ENCODE measurements around the gene NHLRC3. TPM values are rescaled to one million over a fixed set of nuclear protein-coding genes. Genes with fewer than 3 reads are reported as not detected.

The NHLRC3 gene
- total and polyA plus RNA-seq, 4 experiments from 2014 or later = 4.6 to 27.3 (median 16.5) TPM

GRCh38 chr13:39032150-39032549 lies 6.1 kb upstream of the NHLRC3 start:
- H3K27ac Mint-ChIP-seq = peak overlapping the region in 2 of 7 donors; percentile 18 to 49
- H3K4me1 Mint-ChIP-seq = peaks cover 30 to 53% (median 46%) of the 10 kb centered on the region in 4 donors

GRCh38 chr13:39034085-39034484 lies 4.2 kb upstream of the NHLRC3 start:
- ChIA-PET CTCF (ENCODE audit: partially characterized antibody) (no interaction called here), POLR2A (ENCODE audit: partially characterized antibody) (no interaction called here)
- Mint-ChIP-seq H3K4me3 (peak overlapping the region in 4 of 8 donors; percentile 17 to 98 (median 44)), H3K4me1 (peaks cover 35 to 68% (median 51%) of the 10 kb centered on the region in 4 donors), H3K27ac (peak overlapping the region in 1 of 7 donors; percentile 51), H3K36me3 (peaks cover 6 to 42% of the 10 kb centered on the region in 2 donors), H3K27me3 (no peaks in the 10 kb centered on the region), H3K9me3 (no peaks in the 10 kb centered on the region)
- intact Hi-C loops (cut with micrococcal nuclease) = loop anchor here (10.0 kb wide), 1 partner anchor 1741 kb away; the partner anchor contains the start of gene MRPS31
- Histone ChIP-seq H3K4me1 (ENCODE audit: insufficient read depth, low read length) (peaks cover 55% of the 10 kb centered on the region), H3K27me3 (ENCODE audit: insufficient read depth, low read length) (no peaks in the 10 kb centered on the region), H3K4me3 (ENCODE audit: low read length in 2 of 2) (no peak overlapping the region), H3K27ac (ENCODE audit: low read depth, low read length) (no peak overlapping the region), H3K36me3 (ENCODE audit: insufficient read depth, low read length) (peaks cover 5% of the 10 kb centered on the region), H3K9me3 (ENCODE audit: control insufficient read depth in 1 of 2, low read length in 2 of 2) (no peaks in the 10 kb centered on the region)
- DNase-seq = no peak

More at GRCh38 chr13:39032150-39032549, 6.1 kb upstream of the NHLRC3 start:
- no peak overlapping the region for H3K27ac ChIP-seq (ENCODE audit: low read depth, low read length)
- H3K4me3 Mint-ChIP-seq = peak overlapping the region in 1 of 8 donors; percentile 3
- POLR2A ChIA-PET (ENCODE audit: partially characterized antibody) = no interaction called here
- peaks cover 14 to 42% of the 10 kb centered on the region in 2 donors for H3K36me3 Mint-ChIP-seq
- H3K9me3 ChIP-seq (ENCODE audit: control insufficient read depth in 1 of 2, low read length in 2 of 2) = no peaks in the 10 kb centered on the region
- intact Hi-C loops (cut with micrococcal nuclease) = loop anchor here (10.0 kb wide), 1 partner anchor 1743 kb away; the partner anchor contains the start of gene MRPS31
- H3K27me3 Mint-ChIP-seq = no peaks in the 10 kb centered on the region
- DNase-seq = no peak
- H3K36me3 ChIP-seq (ENCODE audit: insufficient read depth, low read length) = peaks cover 8% of the 10 kb centered on the region
- H3K27me3 ChIP-seq (ENCODE audit: insufficient read depth, low read length) = no peaks in the 10 kb centered on the region
- H3K4me1 ChIP-seq (ENCODE audit: insufficient read depth, low read length) = peaks cover 50% of the 10 kb centered on the region
- CTCF ChIA-PET (ENCODE audit: partially characterized antibody) = no interaction called here
- H3K9me3 Mint-ChIP-seq = no peaks in the 10 kb centered on the region
- no peak overlapping the region for H3K4me3 ChIP-seq (ENCODE audit: low read length in 2 of 2)

GRCh38 chr13:39035204-39035603 lies 3.1 kb upstream of the NHLRC3 start:
- Mint-ChIP-seq H3K36me3 (peaks cover 6 to 37% of the 10 kb centered on the region in 2 donors), H3K4me3 (peak overlapping the region; percentile 87 to 98 (median 94)), H3K4me1 (peaks cover 36 to 75% (median 59%) of the 10 kb centered on the region in 4 donors), H3K9me3 (no peaks in the 10 kb centered on the region), H3K27ac (peak overlapping the region in 5 of 7 donors; percentile 3 to 98 (median 87)), H3K27me3 (no peaks in the 10 kb centered on the region)
- ChIA-PET CTCF (ENCODE audit: partially characterized antibody) (no interaction called here), POLR2A (ENCODE audit: partially characterized antibody) (no interaction called here)
- Histone ChIP-seq H3K4me3 (ENCODE audit: low read length in 2 of 2) (peak overlapping the region in 1 of 2 donors; percentile 3), H3K36me3 (ENCODE audit: insufficient read depth, low read length) (peaks cover 5% of the 10 kb centered on the region), H3K27me3 (ENCODE audit: insufficient read depth, low read length) (no peaks in the 10 kb centered on the region), H3K4me1 (ENCODE audit: insufficient read depth, low read length) (peaks cover 65% of the 10 kb centered on the region), H3K27ac (ENCODE audit: low read depth, low read length) (no peak overlapping the region), H3K9me3 (ENCODE audit: control insufficient read depth in 1 of 2, low read length in 2 of 2) (no peaks in the 10 kb centered on the region)
- intact Hi-C loops (cut with micrococcal nuclease) = loop anchor here (10.0 kb wide), 1 partner anchor 1740 kb away; the partner anchor contains the start of gene MRPS31
- no peak for DNase-seq

GRCh38 chr13:39035799-39036198 lies 2.5 kb upstream of the NHLRC3 start:
- Histone ChIP-seq H3K4me1 (ENCODE audit: insufficient read depth, low read length) (peaks cover 68% of the 10 kb centered on the region), H3K36me3 (ENCODE audit: insufficient read depth, low read length) (peaks cover under 1% of the 10 kb centered on the region), H3K4me3 (ENCODE audit: low read length in 2 of 2) (peak overlapping the region in 1 of 2 donors; percentile 3), H3K27me3 (ENCODE audit: insufficient read depth, low read length) (no peaks in the 10 kb centered on the region), H3K27ac (ENCODE audit: low read depth, low read length) (no peak overlapping the region), H3K9me3 (ENCODE audit: control insufficient read depth in 1 of 2, low read length in 2 of 2) (no peaks in the 10 kb centered on the region)
- Mint-ChIP-seq H3K4me3 (peak overlapping the region; percentile 87 to 98 (median 94)), H3K27me3 (no peaks in the 10 kb centered on the region), H3K4me1 (peaks cover 36 to 81% (median 63%) of the 10 kb centered on the region in 4 donors), H3K36me3 (peaks cover 6 to 37% of the 10 kb centered on the region in 2 donors), H3K27ac (peak overlapping the region in 6 of 7 donors; percentile 22 to 98 (median 86)), H3K9me3 (no peaks in the 10 kb centered on the region)
- CTCF ChIA-PET (ENCODE audit: partially characterized antibody) = no interaction called here
- POLR2A ChIA-PET (ENCODE audit: partially characterized antibody) = interaction anchor here (2.8 kb wide), 1 partner anchor 8 kb away, joined by 17 read pairs; no protein-coding TSS in a partner anchor
- no peak for DNase-seq
- intact Hi-C loops (cut with micrococcal nuclease) = loop anchor here (10.0 kb wide), 1 partner anchor 1739 kb away; the partner anchor contains the start of gene MRPS31

GRCh38 chr13:39036212-39036611 lies 2.0 kb upstream of the NHLRC3 start:
- Mint-ChIP-seq H3K36me3 (peaks cover 6 to 38% of the 10 kb centered on the region in 2 donors), H3K9me3 (no peaks in the 10 kb centered on the region), H3K27ac (peak overlapping the region; percentile 41 to 98 (median 85)), H3K27me3 (no peaks in the 10 kb centered on the region), H3K4me1 (peaks cover 38 to 84% (median 65%) of the 10 kb centered on the region in 4 donors), H3K4me3 (peak overlapping the region; percentile 87 to 98 (median 94))
- H3K27ac ChIP-seq (ENCODE audit: low read depth, low read length) = peak overlapping the region; percentile 73
- CTCF ChIA-PET (ENCODE audit: partially characterized antibody) = interaction anchor here (0.9 kb wide), 1 partner anchor 9 kb away, joined by 3 read pairs; no protein-coding TSS in a partner anchor
- DNase-seq = peak in 3 of 5 donors; percentile 9 to 37 (median 22)
- no peaks in the 10 kb centered on the region for H3K27me3 ChIP-seq (ENCODE audit: insufficient read depth, low read length)
- no peaks in the 10 kb centered on the region for H3K9me3 ChIP-seq (ENCODE audit: control insufficient read depth in 1 of 2, low read length in 2 of 2)
- POLR2A ChIA-PET (ENCODE audit: partially characterized antibody) = interaction anchor here (2.8 to 3.0 kb wide), 2 partner anchors 8 to 687 kb away, joined by 10 to 17 read pairs; partner anchors contain the start of gene UFM1
- H3K4me1 ChIP-seq (ENCODE audit: insufficient read depth, low read length) = peaks cover 69% of the 10 kb centered on the region
- H3K4me3 ChIP-seq (ENCODE audit: low read length in 2 of 2) = peak overlapping the region; percentile 72 to 99
- intact Hi-C loops (cut with micrococcal nuclease) = loop anchor here (10.0 kb wide), 1 partner anchor 1739 kb away; the partner anchor contains the start of gene MRPS31
- no peaks in the 10 kb centered on the region for H3K36me3 ChIP-seq (ENCODE audit: insufficient read depth, low read length)

- no peaks in the 10 kb centered on the region for H3K36me3 ChIP-seq (ENCODE audit: insufficient read depth, low read length)
- ChIA-PET CTCF (ENCODE audit: partially characterized antibody) (interaction anchor here (0.7 to 2.5 kb wide), 4 partner anchors 10 to 20 kb away, joined by 3 to 8 read pairs (median 5); no protein-coding TSS in a partner anchor), POLR2A (ENCODE audit: partially characterized antibody) (interaction anchor here (0.8 to 3.0 kb wide), 9 partner anchors 10 to 1982 kb away, joined by 3 to 17 read pairs (median 4); partner anchors contain the start of genes COG6, ELF1, SLC25A15 and UFM1)
- Mint-ChIP-seq H3K4me3 (peak overlapping the region; percentile 88 to 100 (median 95)), H3K27ac (peak overlapping the region; percentile 90 to 99 (median 95)), H3K9me3 (no peaks in the 10 kb centered on the region), H3K36me3 (peaks cover 0 to 33% of the 10 kb centered on the region in 2 donors), H3K4me1 (peaks cover 33 to 75% (median 59%) of the 10 kb centered on the region in 4 donors), H3K27me3 (no peaks in the 10 kb centered on the region)
- H3K4me1 ChIP-seq (ENCODE audit: insufficient read depth, low read length) = peaks cover 63% of the 10 kb centered on the region
- DNase-seq = peak in 1 of 5 donors; percentile 62
- H3K9me3 ChIP-seq (ENCODE audit: control insufficient read depth in 1 of 2, low read length in 2 of 2) = no peaks in the 10 kb centered on the region
- peak overlapping the region; percentile 72 to 99 for H3K4me3 ChIP-seq (ENCODE audit: low read length in 2 of 2)
- intact Hi-C loops (cut with micrococcal nuclease) = loop anchor here (1.0 to 10.0 kb wide), 2 partner anchors 1737 to 1978 kb away; partner anchors contain the start of genes MRPS31 and SUPT20H
- no peaks in the 10 kb centered on the region for H3K27me3 ChIP-seq (ENCODE audit: insufficient read depth, low read length)
- H3K27ac ChIP-seq (ENCODE audit: low read depth, low read length) = peak overlapping the region; percentile 73
Measured at GRCh38 chr13:39037410-39037879, 811 bp upstream of the NHLRC3 start.

All from CD4-positive, alpha-beta memory T cell (primary cell).